ENCODE data around the gene XPA. TPM values are rescaled to one million over a fixed set of nuclear protein-coding genes. Genes with fewer than 3 reads are reported as not detected.

XPA gene
- total RNA-seq, 5 donors from 2014 or later (not counting 1 experiment from before 2014, with no cell fraction given) = 21.7 to 24.5 (median 23.3) TPM

- peak overlapping the region; percentile 11 to 45 for H3K4me3 ChIP-seq (ENCODE audit: control insufficient read depth in 1 of 2, extremely low read depth in 1 of 2, low read length in 1 of 2)
- Mint-ChIP-seq H3K27me3 (peaks cover 77 to 79% of the 10 kb centered on the region in 2 donors), H3K4me1 (peaks cover 6 to 14% (median 10%) of the 10 kb centered on the region in 3 donors), H3K27ac (no peak overlapping the region), H3K4me3 (peak overlapping the region; percentile 44 to 69 (median 65)), H3K9me3 (no peaks in the 10 kb centered on the region), H3K36me3 (no peaks in the 10 kb centered on the region)
- H3K27ac ChIP-seq (ENCODE audit: low read length) = no peak overlapping the region
- 11% methylated on average over 52 of the region's 56 CpGs for WGBS (ENCODE audit: insufficient coverage)
- peaks cover 2 to 10% of the 10 kb centered on the region in 2 experiments for H3K4me1 ChIP-seq (ENCODE audit: control insufficient read depth in 1 of 2, extremely low read depth in 1 of 2, insufficient read depth in 2 of 2, low read length in 2 of 2)
- DNase-seq (peak in 27 of 35 experiments; percentile 2 to 39 (median 10)), ATAC-seq (replicated peaks in 1 of 4) (peak; percentile 64 to 83 (median 77))
- H3K9me3 ChIP-seq = no peaks in the 10 kb centered on the region
- no peaks in the 10 kb centered on the region for H3K36me3 ChIP-seq (ENCODE audit: control insufficient read depth in 2 of 2, extremely low read depth in 1 of 2, insufficient read depth in 1 of 2, low read length in 1 of 2)
- peaks cover 12 to 69% of the 10 kb centered on the region in 2 experiments for H3K27me3 ChIP-seq (replicated peaks in 1 of 2; ENCODE audit: control insufficient read depth in 2 of 2, extremely low read depth in 1 of 2, insufficient read depth in 2 of 2, low read length in 1 of 2)
- POLR2A ChIA-PET = no interaction called here
- CTCF ChIA-PET = no interaction called here
Observed at GRCh38 chr9:97740848-97741821, 44.0 kb upstream of the XPA start.

- Histone ChIP-seq H3K4me3 (ENCODE audit: control insufficient read depth in 1 of 2, extremely low read depth in 1 of 2, low read length in 1 of 2) (no peak overlapping the region), H3K27ac (ENCODE audit: low read length) (no peak overlapping the region), H3K4me1 (ENCODE audit: control insufficient read depth in 1 of 2, extremely low read depth in 1 of 2, insufficient read depth in 2 of 2, low read length in 2 of 2) (peaks cover 2 to 10% of the 10 kb centered on the region in 2 experiments), H3K36me3 (ENCODE audit: control insufficient read depth in 2 of 2, extremely low read depth in 1 of 2, insufficient read depth in 1 of 2, low read length in 1 of 2) (no peaks in the 10 kb centered on the region), H3K9me3 (no peaks in the 10 kb centered on the region), H3K27me3 (replicated peaks in 1 of 2; ENCODE audit: control insufficient read depth in 2 of 2, extremely low read depth in 1 of 2, insufficient read depth in 2 of 2, low read length in 1 of 2) (peaks cover 6 to 58% of the 10 kb centered on the region in 2 experiments)
- no peak for DNase-seq
- Mint-ChIP-seq H3K36me3 (no peaks in the 10 kb centered on the region), H3K4me3 (no peak overlapping the region), H3K4me1 (peaks cover 6 to 14% (median 10%) of the 10 kb centered on the region in 3 donors), H3K27ac (no peak overlapping the region), H3K9me3 (no peaks in the 10 kb centered on the region), H3K27me3 (peaks cover 56 to 59% of the 10 kb centered on the region in 2 donors)
- no peak for ATAC-seq (replicated peaks in 1 of 4)
- ChIA-PET POLR2A (no interaction called here), CTCF (no interaction called here)
- WGBS (ENCODE audit: insufficient coverage) = 40% methylated on average over 1 of the region's 3 CpGs
Observed at GRCh38 chr9:97737429-97737828, 40.3 kb upstream of the XPA start.

GRCh38 chr9:97735070-97735600, 38.0 kb upstream of the XPA start:
- H3K9me3 Mint-ChIP-seq = no peaks in the 10 kb centered on the region

GRCh38 chr9:97726716-97727115, 29.6 kb upstream of the XPA start:
- POLR2A ChIA-PET = no interaction called here
- no peak overlapping the region for H3K4me3 ChIP-seq (ENCODE audit: control insufficient read depth in 1 of 2, extremely low read depth in 1 of 2, low read length in 1 of 2)
- H3K4me1 ChIP-seq (ENCODE audit: control insufficient read depth in 1 of 2, extremely low read depth in 1 of 2, insufficient read depth in 2 of 2, low read length in 2 of 2) = no peaks in the 10 kb centered on the region
- Mint-ChIP-seq H3K36me3 (no peaks in the 10 kb centered on the region), H3K9me3 (no peaks in the 10 kb centered on the region), H3K27ac (no peak overlapping the region), H3K4me1 (no peaks in the 10 kb centered on the region), H3K27me3 (peaks cover 10 to 15% of the 10 kb centered on the region in 2 donors), H3K4me3 (no peak overlapping the region)
- no peaks in the 10 kb centered on the region for H3K36me3 ChIP-seq (ENCODE audit: control insufficient read depth in 2 of 2, extremely low read depth in 1 of 2, insufficient read depth in 1 of 2, low read length in 1 of 2)
- no CpG with 5 or more reads among the region's 5 CpGs for WGBS (ENCODE audit: insufficient coverage)
- ATAC-seq (replicated peaks in 1 of 4) (no peak), DNase-seq (no peak)
- H3K9me3 ChIP-seq = no peaks in the 10 kb centered on the region
- H3K27ac ChIP-seq (ENCODE audit: low read length) = no peak overlapping the region
- CTCF ChIA-PET = no interaction called here
- peaks cover 0 to 15% of the 10 kb centered on the region in 2 experiments for H3K27me3 ChIP-seq (replicated peaks in 1 of 2; ENCODE audit: control insufficient read depth in 2 of 2, extremely low read depth in 1 of 2, insufficient read depth in 2 of 2, low read length in 1 of 2)

More at GRCh38 chr9:97735070-97735600, 38.0 kb upstream of the XPA start:
- no peak overlapping the region for H3K4me3 Mint-ChIP-seq
- no peaks in the 10 kb centered on the region for H3K36me3 ChIP-seq (ENCODE audit: control insufficient read depth in 2 of 2, extremely low read depth in 1 of 2, insufficient read depth in 1 of 2, low read length in 1 of 2)
- peaks cover 1 to 39% of the 10 kb centered on the region in 2 experiments for H3K27me3 ChIP-seq (replicated peaks in 1 of 2; ENCODE audit: control insufficient read depth in 2 of 2, extremely low read depth in 1 of 2, insufficient read depth in 2 of 2, low read length in 1 of 2)
- DNase-seq (no peak), ATAC-seq (replicated peaks in 1 of 4) (no peak)
- POLR2A ChIA-PET = no interaction called here
- H3K27me3 Mint-ChIP-seq = peaks cover 39 to 43% of the 10 kb centered on the region in 2 donors
- H3K9me3 ChIP-seq = no peaks in the 10 kb centered on the region
- no peaks in the 10 kb centered on the region for H3K4me1 Mint-ChIP-seq
- CTCF ChIA-PET = no interaction called here
- H3K4me3 ChIP-seq (ENCODE audit: control insufficient read depth in 1 of 2, extremely low read depth in 1 of 2, low read length in 1 of 2) = no peak overlapping the region
- no peaks in the 10 kb centered on the region for H3K4me1 ChIP-seq (ENCODE audit: control insufficient read depth in 1 of 2, extremely low read depth in 1 of 2, insufficient read depth in 2 of 2, low read length in 2 of 2)
- H3K27ac Mint-ChIP-seq = no peak overlapping the region
- no peaks in the 10 kb centered on the region for H3K36me3 Mint-ChIP-seq
- H3K27ac ChIP-seq (ENCODE audit: low read length) = no peak overlapping the region
- 93% methylated on average over 6 of the region's 7 CpGs for WGBS (ENCODE audit: insufficient coverage)

GRCh38 chr9:97723819-97724218, 26.7 kb upstream of the XPA start:
- H3K27me3 Mint-ChIP-seq = peaks cover 17 to 23% of the 10 kb centered on the region in 2 donors
- H3K9me3 Mint-ChIP-seq = peaks cover 4 to 6% (median 5%) of the 10 kb centered on the region in 3 donors
- Histone ChIP-seq H3K27me3 (replicated peaks in 1 of 2; ENCODE audit: control insufficient read depth in 2 of 2, extremely low read depth in 1 of 2, insufficient read depth in 2 of 2, low read length in 1 of 2) (peaks cover 0 to 16% of the 10 kb centered on the region in 2 experiments), H3K4me3 (ENCODE audit: control insufficient read depth in 1 of 2, extremely low read depth in 1 of 2, low read length in 1 of 2) (no peak overlapping the region), H3K4me1 (ENCODE audit: control insufficient read depth in 1 of 2, extremely low read depth in 1 of 2, insufficient read depth in 2 of 2, low read length in 2 of 2) (no peaks in the 10 kb centered on the region), H3K36me3 (ENCODE audit: control insufficient read depth in 2 of 2, extremely low read depth in 1 of 2, insufficient read depth in 1 of 2, low read length in 1 of 2) (no peaks in the 10 kb centered on the region), H3K9me3 (no peaks in the 10 kb centered on the region), H3K27ac (ENCODE audit: low read length) (no peak overlapping the region)
- ChIA-PET CTCF (no interaction called here), POLR2A (interaction anchor here in 1 of 2 donors (0.7 kb wide), 1 partner anchor 323 kb away, joined by 5 read pairs; no protein-coding TSS in a partner anchor)
- H3K27ac Mint-ChIP-seq = no peak overlapping the region
- H3K4me1 Mint-ChIP-seq = no peaks in the 10 kb centered on the region
- no peak for ATAC-seq (replicated peaks in 1 of 4)
- no peak overlapping the region for H3K4me3 Mint-ChIP-seq
- WGBS (ENCODE audit: insufficient coverage) = no CpG with 5 or more reads among the region's 2 CpGs
- DNase-seq = no peak
- peaks cover 4% of the 10 kb centered on the region for H3K36me3 Mint-ChIP-seq

GRCh38 chr9:97722331-97722730, 25.2 kb upstream of the XPA start:
- H3K36me3 ChIP-seq (ENCODE audit: control insufficient read depth in 2 of 2, extremely low read depth in 1 of 2, insufficient read depth in 1 of 2, low read length in 1 of 2) = no peaks in the 10 kb centered on the region
- peaks cover 0 to 13% of the 10 kb centered on the region in 2 experiments for H3K27me3 ChIP-seq (replicated peaks in 1 of 2; ENCODE audit: control insufficient read depth in 2 of 2, extremely low read depth in 1 of 2, insufficient read depth in 2 of 2, low read length in 1 of 2)
- Mint-ChIP-seq H3K9me3 (peaks cover 4 to 6% (median 5%) of the 10 kb centered on the region in 3 donors), H3K27me3 (peaks cover 17 to 23% of the 10 kb centered on the region in 2 donors), H3K36me3 (peaks cover 4% of the 10 kb centered on the region), H3K27ac (no peak overlapping the region), H3K4me1 (no peaks in the 10 kb centered on the region), H3K4me3 (no peak overlapping the region)
- ATAC-seq (replicated peaks in 1 of 4) (no peak), DNase-seq (no peak)
- no peaks in the 10 kb centered on the region for H3K4me1 ChIP-seq (ENCODE audit: control insufficient read depth in 1 of 2, extremely low read depth in 1 of 2, insufficient read depth in 2 of 2, low read length in 2 of 2)
- no peak overlapping the region for H3K4me3 ChIP-seq (ENCODE audit: control insufficient read depth in 1 of 2, extremely low read depth in 1 of 2, low read length in 1 of 2)
- ChIA-PET CTCF (no interaction called here), POLR2A (no interaction called here)
- no peak overlapping the region for H3K27ac ChIP-seq (ENCODE audit: low read length)
- no peaks in the 10 kb centered on the region for H3K9me3 ChIP-seq
- 86% methylated on average over 1 of the region's 2 CpGs for WGBS (ENCODE audit: insufficient coverage)

All from T-cell (primary cell).